ENCODE measurements around the gene DNAJB8.

The DNAJB8 gene

DNA sequence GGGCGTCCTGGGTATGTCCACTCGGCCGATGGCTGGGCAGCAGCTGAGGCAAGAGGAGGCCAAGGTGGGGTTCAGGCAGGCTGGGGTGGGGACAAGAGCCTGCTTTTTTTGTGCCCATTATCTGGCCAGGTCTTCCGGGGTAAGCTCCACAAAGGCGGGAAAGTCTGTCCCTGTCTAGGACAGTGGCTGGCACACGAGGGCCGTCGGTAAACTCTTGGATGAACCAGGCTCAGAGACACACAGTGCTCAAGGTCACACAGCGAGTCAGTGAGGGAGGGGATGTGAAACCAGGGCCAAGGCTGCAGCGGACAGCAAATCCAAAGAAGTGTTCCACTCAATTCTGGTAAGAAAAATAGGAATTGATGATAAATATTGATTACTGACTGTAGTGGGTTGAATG lies 2.9 kb downstream of the DNAJB8 start:
- DNase-seq = no peak

DNA sequence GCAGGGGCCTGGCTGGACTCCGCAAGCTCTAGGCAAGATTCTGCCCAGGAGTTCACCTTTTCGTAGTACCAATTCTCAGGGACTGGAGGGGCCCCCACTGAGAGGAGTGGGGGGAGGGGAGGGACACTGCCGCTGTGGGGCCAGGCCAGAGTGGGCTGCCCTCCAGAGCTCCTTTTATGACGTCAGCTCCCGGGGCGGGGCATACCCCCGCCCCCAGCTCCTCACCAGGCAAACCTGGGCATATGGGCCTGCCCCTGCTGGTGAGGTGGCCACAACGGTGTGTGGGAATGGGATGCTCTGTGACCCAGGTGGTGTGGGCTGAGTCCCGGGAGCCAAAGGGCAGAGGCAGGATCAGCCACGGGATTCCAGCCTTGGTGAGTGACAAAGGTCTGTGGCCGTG lies 3.3 kb downstream of the DNAJB8 start:
- no peak for DNase-seq

DNA sequence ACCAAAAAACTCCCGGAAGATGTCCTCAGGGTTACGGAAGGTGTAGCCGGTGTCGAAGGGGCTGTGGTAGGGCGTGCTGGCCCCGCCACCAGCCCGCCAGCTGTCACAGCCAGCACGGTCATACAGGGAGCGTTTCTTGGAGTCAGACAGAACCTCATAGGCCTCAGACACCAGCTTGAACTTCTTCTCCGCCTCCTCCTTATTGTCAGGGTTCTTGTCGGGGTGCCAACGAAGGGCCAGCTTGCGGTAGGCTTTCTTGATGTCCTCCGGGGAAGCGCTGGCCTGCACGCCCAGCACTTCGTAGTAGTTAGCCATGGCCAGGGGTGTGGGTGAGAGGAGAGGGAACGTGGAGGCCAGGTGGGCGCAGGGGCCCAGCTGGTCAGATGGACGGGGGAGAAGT lies 3.8 kb downstream of the DNAJB8 start:
- no peak for DNase-seq

DNA sequence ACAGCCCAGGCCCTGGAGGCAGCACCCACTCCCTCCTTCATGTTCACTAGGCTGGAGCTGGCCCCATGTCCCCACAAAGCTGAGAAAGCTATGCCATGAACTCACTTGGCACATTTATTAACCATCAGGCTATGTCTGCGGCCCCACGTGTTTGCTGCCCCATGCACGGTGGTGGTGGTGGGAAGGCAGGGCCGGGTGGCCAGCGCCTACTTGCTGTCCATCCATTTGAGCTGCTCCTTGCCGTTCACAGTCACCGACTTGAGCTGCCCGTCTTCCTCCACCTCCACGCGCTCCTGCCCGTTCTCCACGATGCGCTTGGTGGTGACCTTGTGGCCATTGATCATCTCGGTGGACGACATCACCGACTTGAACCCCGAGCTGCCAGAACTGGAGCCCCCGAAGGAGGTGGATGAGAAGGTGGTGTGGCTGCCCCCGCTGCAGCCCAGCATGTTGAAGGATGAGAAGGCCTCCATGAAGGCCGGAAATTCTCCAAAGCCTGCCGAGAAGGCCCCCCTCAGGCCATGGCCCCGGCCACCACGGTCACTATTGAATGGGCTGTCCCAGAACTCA lies 4.3 kb downstream of the DNAJB8 start:
- no peak for DNase-seq

DNA sequence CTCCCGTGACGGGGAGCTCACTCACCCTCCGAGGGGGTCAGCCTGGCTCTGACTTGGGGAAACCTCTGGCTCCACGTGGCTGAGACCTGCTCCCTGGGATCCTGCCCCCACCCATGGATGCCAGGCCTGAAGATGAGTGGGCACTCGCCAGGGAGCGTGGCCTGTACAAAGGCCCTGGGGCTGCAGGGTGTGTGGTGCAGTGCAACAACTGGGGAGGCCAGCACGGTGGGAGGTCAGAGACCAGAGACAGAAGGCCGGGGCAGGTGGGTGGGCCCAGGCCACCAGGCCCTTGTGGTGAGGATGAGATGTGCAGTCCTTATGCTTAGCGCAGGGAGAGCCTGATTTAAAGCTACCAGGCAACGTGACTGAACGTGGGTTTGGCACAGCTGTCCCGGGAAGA lies 5.0 kb downstream of the DNAJB8 start:
- no peak for DNase-seq

DNA sequence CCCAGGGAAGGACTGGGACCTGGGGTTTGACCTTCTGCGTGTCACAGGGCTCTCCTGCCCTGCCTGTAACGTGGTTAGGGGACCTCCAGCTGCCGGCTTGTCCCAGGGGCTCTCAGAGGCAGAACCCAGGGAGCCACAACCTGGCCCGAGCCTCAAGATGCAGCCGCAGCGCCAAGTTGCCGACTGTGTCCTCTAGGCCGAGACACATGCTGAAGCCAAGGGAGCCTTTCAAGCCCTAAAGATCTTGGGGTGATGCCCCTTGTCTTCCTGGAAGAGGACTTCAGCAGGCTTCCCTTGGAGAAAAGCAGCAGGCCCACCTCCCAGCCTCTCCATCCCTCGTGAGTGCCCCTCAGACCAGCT lies 7.2 kb downstream of the DNAJB8 start:
- no peak for DNase-seq

DNA sequence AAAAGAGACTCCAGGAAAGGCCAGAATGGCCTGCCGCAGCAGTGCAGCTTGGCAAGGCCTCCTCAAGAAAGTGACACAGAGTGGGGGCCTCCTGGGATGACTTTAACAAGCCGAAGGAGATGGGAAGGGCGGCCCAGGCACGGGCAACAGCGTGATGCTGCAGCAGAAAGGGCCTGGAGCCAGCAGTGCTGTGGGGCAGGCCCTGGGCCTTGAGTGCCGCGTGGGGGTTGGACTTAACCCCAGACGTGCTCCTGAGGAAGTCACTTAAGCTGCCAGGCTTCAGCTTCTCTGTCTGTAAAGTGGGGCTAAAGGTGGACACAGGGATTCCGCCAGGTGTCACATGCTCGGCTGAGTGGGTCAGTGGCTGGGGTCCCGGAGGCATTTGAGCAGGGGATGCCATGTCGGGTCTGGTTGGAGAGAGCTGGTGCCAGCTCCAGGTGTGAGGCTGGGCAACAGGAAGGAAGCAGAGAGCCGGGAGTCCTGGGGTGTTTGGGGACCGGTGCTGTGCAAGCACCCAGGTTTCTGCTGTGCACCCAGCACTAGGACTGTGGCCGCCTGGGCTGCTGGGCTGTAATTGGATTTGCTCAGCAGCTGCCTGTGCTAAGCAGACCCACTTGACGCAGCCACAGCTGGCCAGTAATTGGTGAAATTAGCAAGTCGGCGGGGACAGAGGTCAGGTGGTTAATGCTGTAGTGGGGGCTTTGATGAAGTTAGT lies 7.8 kb downstream of the DNAJB8 start:
- DNase-seq = no peak

DNA sequence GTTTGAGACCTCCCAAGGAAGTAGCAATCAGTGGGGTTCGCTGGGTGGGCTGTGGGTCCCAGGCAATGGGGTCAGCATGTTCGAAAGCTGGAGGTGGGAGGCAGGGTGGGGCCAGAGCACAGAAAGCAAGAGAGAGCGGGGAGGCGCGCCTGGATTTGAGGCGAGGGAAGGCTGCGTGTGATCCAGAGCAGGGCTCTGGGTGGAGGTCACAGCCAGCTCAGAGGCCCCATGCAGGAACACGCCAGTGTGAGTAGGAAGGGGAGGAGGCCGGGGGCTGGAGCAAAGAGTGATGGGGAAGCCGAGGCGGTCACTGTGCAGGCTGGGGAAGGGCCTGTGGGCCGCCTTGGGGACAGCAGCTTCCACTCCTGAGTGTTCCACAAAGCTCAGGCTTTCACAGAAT lies 8.8 kb downstream of the DNAJB8 start:
- DNase-seq = no peak

DNA sequence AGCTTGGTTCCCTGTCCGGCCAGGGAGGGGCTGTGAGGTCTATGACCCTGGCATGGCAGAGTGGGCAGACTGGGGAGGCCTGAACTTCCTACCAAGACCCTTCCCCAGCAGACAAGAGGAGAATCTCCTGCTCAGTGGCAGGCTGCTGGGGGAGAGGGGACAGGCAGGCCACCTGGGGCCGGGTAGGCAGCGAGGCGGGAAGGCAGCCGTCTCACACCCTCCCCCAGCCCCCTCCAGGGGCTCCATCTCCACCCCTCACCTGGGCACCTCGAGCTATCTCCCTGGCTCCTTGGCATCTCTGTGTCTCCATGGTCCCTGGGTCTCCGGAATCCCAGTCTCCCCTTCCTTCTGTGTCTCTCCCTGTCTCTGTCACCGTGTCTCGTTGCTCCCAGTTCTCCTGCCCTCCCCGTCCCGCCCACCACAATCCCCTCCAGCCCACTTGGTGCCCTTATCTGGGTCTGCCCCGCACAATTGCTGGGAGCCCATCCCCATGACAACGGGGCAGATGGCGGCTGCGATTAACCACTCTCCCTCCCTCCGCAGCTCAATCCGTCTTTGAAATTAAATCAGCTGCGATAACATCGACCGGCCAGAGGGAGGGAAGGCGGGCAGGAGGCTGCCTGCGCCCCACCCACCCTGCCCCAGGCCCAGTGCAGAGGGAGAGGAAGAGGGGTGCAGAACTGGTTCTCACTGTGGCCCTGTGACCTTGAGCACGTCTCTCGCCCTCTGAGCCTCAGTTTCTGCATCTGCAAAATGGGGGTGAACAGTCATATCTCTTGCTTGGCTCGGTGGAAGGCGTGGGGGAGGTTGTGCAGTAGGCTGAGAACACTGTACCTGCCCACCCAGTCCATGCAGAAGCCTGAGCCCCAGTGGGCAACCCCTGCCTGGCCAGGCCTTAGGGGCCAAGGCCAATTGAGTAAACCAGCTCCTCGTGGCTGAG lies 9.6 kb downstream of the DNAJB8 start:
- no peak for DNase-seq

DNA sequence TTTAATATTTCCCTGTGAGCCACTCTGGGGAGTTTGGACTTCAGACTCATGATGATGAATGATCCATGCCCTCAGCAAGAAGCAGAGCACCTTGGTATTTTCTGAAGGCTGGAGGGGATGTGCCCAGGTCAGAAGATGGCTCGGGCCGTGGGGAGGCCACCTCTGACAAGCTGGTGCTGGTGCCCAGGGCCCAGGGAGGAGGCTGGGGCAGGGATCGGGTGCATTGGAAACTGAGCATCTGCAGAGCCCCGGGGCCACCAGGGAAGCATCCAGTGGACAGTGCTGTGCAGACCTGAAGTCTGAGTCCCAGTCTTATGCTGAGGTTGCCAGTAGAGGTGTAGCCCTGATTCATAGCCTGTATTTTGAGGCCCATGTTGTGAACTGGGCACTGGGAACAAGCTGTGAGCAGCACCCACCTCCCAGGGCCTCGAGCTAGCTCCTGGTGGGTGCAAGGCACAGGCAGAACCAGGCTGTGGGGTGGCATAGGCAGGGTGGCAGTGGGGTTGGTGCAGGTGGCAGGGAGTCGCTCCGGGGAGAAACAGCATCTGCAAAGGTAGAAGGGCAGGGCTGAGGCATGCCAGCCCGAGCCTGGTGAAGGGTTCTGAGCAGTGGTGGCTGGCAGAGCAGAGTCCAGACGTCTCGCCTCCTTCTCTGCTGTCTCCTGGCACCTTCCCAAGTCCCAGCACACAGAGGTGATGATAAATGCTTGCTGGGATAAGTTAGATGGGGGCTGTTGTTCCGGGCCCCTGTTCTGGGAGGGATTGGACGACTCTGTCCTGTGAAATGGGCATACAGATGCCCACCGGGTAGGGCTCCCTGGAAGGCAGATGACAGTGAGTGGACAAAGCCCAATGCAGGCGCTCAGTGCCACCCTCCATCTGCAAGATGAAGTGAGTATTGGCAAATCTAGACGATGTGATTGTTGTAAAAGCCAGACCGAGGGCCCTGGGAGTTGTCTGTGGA lies 10.6 kb downstream of the DNAJB8 start:
- DNase-seq = no peak

DNA sequence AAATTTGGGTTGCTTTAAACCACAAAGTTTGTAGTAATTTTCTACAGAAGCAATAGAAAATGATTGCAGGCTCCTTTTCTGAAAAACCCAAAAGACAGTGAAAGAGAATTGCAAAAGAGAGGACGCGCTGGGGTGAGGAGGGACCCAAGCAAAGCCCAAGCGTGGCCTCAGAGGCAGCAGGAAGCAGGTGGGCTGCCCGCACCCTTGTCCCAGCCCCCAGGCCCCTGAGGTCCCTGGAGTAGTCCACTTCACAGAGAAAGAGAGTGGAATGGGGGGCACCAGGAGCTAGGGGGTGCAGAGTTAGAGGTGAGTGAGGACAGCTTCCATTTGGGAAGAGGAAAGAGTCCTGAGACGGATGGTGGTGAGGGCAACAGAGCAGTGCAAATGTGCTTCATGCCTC lies 11.6 kb downstream of the DNAJB8 start:
- DNase-seq = no peak

DNA sequence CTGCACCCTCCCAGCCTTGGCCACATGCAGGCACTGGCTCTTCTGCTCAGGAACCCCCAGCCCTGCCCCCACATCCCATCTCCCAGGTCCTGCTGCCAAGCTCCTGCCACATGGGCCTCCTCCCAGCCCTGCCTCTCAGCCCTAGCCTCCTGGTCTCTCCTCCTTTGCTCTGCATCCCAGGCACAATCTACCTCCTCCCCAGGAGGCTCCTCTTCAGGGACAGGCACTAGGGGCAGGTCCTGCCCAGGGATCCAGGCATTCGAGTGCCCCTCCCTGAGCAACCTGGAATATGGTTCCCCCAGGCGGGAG lies 12.4 kb downstream of the DNAJB8 start:
- no peak for DNase-seq

DNA sequence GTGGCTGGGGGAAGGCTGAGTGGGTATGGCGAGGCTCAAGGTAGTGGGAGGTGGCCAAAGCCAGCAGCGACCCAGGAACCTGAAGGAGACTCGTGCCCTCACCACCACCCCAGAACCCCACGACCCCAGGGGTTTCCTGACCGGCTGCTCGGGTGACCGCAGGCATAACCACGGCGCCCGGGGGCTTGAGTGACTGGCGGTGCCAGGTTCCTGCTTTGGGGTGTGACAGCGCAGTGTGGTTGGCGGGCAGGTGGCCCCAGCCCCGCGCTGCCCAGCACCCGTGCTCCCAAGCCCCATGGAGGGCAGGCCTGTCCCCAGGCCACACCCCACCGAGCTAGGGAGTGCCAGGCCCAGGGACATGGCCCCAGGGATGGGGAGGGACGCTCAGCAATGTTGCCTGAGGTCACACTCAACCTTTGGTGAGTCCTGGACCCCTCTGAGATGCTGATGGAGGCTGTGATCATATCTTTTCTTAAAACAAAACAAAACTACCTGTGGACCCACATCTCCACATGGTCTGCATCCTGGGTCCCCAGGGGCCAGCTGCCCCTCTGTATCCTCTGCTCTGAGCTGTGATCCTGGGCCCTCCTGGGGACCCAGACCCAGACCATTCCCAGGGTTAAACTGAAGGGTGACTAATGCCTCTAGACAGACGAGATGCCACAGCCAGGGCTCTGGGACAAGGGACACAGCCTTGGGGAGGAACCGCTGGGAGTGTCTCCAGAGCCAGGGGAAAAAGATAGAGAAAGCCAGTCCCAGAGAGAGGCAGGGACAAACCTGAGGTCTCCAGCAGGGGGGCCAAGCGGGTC lies 13.0 kb downstream of the DNAJB8 start:
- DNase-seq = no peak

DNA sequence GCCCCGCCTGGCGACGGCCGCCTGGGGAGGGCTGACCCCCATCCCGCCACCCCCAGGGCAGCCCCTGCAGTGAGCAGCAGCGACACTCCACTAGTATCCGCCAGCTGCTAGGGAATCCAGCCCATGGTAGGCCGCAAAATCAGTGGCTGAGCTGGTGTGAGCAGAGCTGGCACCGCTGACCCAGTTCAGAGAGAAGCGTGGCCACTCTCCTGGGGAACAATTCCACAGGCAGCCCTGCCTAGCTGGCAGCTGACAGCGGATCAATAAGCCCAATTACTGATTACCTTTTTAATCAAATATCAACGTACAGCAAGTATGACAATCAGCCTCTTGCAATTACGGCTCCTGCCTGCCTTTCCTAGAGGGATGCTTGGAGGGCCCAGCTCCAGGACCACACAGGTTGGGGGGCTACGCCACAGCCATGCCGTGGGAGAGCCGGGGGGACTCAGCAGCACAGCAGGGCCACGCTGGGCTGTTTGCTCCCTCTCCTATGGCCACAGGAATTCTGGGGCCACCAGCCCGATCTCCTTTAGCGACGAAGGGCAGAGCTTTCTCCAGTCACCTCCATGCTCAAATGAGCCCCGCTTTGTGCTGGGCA lies 13.9 kb downstream of the DNAJB8 start:
- DNase-seq = no peak

DNA sequence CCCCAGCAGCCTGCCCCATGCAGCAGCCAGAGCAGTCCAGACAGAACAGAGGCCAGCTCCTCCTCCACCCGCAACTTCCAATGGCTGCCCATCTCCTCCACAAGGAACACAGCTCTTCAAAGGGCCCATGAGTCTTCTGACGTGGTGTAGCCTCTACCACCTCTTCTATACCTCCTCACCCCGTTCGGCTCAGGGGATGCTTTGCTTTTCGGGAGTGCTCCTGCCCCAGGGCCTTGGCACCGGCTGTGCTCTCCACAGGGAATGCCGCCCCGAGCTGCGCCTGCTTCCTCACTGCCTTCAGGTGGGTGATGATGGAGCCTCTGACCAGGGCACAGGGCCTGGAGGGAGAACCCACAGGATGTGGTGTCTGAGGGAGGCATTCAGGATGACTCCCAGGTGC lies 14.6 kb downstream of the DNAJB8 start:
- DNase-seq = no peak

DNA sequence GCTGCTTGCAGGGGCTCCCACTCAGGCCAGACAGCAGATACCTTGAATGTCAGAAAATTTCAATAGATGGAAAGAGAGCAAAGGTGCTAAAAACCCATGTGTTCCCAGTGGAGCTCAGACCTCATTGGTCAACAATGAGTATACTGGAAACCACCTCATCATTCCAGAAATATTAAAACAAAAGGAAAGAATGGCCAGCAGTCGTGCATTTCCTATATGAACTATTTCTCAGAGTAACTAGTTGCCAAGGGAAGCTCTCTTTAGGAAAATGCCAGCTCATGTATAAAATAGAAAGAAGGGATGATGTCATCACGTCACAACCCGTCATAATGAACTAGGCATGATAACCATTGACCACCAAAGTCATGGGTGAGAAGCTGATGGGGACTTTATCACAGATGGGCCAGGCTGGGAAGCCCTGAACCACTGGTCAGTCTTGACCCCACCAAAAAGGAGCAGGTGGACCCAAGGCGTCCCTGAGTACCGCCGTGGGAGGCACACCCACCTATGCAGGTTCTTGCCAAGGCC lies 17.5 kb downstream of the DNAJB8 start:
- DNase-seq = no peak

DNA sequence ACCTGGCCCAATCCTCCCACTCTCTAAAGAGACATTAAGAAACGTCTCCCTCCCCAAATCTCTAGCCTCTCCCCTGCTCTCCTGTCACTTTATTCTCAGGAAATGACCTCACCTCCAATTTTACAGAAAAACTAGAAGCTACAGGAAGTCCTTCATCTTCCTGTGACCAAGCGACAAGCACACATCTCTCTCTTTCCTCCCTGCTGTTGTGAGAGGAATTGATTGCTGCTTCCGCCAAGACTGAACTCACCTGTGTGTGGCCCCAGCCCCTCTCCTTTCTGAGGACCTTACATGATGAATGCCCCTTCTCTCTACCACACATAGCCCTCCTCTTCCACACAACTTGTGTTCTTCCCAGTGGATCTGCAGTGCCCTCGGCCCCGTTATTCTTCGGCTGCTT lies 18.2 kb downstream of the DNAJB8 start:
- no peak for DNase-seq

DNA sequence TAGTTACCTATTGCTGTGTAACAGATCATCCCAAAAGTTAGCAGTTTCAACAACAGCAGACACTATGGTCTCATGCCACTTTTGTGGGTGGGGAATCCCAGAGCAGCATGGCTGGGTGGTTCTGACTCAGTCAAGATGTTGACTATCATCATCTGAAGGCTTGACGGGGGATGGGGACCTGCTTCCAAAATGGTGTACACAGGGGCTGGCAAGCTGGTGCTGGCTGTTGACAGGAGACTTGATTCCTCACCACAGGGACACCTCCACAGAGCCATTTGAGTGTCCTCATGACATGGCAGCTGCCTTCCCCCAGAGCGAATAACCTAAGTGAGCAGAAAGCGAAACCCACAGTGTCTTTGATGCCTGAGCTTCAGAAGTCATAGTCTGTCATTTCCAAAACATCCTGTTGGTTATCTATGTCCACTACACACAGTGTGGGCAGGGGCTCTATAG lies 19.1 kb downstream of the DNAJB8 start:
- no peak for DNase-seq

DNA sequence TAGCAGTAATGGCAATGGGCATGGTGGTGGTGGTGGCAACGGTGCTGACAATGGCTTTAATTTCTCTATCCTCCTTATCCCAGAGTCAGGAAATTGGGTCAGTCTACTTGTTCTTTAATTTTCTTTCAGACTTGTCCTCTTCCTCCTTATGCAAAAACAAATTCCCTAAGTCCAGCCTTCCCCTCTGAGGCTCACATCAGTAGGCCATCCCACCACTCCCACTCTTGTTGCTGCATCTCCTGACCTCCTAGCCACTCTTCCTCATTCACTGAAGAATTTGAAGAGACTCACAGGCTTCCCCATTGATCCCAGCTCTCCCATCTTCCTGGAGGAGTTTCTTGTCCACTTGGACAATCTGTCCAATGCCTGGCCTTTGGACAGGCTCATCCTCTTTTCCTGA lies 19.9 kb downstream of the DNAJB8 start:
- DNase-seq = no peak

DNA sequence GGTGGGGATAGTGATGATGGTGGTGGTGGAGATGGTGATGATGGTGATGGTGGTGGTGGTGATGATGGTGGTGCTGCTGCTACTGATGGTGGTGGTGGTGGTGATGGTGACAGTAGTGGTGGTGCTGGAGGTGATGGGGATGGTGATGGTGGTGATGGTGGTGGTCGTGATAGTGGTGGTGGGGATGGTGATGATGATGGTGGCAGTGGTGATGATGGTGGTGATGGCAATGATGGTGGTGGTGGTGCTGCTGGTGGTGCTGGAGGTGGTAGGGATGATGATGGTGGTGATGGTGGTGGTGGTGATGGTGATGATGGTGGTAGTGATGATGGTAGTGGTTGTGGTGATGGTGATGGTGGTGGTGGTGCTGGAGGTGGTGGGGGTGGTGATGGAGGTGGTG lies 21.3 kb downstream of the DNAJB8 start:
- DNase-seq = no peak

DNA sequence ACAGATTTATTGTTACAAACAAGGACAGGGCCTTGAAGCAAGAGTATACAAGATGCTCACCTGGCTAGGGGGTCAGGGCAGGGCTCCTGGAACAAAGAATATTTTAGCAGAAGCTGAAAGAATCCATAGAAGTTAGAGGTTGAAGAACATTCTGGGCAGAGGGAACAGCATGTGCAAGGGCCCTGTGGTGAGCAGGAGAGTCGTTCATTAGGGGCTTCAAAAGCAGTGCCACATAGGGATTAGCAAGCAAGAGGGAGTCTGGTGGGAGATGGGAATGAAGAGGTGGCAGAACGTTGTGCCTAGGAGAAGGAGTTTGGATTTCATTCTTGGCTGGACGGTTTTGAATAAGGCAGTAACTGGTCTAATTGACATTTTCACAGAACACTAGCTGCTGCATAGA lies 22.9 kb downstream of the DNAJB8 start:
- DNase-seq = no peak

All from SHP77 (cell line).